Measurements from ENCODE around the gene PTPRQ. TPM values are rescaled to one million over a fixed set of nuclear protein-coding genes. Genes with fewer than 3 reads are reported as not detected.

Gene PTPRQ
- total RNA-seq, 1 donor from 2014 or later, result 0.07 TPM

DNA sequence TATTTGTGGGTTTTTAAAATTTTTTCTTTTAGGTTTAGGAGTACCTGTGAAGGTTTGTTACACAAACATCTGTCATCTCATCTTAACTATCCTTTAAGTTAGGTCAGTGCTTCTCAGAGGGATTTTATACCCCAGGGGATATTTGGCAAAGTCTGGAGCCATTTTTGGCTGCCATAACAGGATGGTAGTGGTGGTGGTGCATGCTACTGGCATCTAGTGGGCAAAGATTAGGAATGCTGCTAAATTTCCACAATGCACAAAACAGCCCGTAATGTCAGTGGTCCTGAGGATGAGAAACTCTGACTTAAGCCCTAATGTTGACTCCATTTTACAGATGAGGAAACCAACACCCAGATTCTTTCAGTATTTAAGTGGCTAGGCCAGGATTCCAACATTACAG is 178.2 kb downstream of the PTPRQ start:
- no peaks in the 10 kb centered on the region for H3K36me3 ChIP-seq
- Mint-ChIP-seq H3K36me3 (no peaks in the 10 kb centered on the region), H3K4me3 (no peak overlapping the region)

GRCh38 chr12:80625051-80625450 is 181.0 kb downstream of the PTPRQ start:
- Mint-ChIP-seq H3K27ac (no peak overlapping the region), H3K27me3 (ENCODE audit: insufficient read depth, low read depth) (no peaks in the 10 kb centered on the region), H3K4me3 (no peak overlapping the region), H3K4me1 (no peaks in the 10 kb centered on the region), H3K9me3 (no peaks in the 10 kb centered on the region), H3K36me3 (no peaks in the 10 kb centered on the region)
- H3K9ac ChIP-seq, result no peak overlapping the region
- no peak for DNase-seq (ENCODE audit: low spot score)
- H4K20me1 ChIP-seq (ENCODE audit: low read depth), result no peaks in the 10 kb centered on the region
- no peaks in the 10 kb centered on the region for H3K9me3 ChIP-seq (ENCODE audit: low read depth)
- no peaks in the 10 kb centered on the region for H3K27me3 ChIP-seq
- H3K4me2 ChIP-seq, result no peak overlapping the region
- H3K79me2 ChIP-seq (ENCODE audit: low read depth), result no peaks in the 10 kb centered on the region
- no peaks in the 10 kb centered on the region for H3K36me3 ChIP-seq
- TF ChIP-seq EZH2 (IDR thresholded peaks at IDR 0.05) (no peak), EZH2phosphoT487 (IDR thresholded peaks at IDR 0.05) (no peak)
- TF ChIP-seq, protein P1, sequence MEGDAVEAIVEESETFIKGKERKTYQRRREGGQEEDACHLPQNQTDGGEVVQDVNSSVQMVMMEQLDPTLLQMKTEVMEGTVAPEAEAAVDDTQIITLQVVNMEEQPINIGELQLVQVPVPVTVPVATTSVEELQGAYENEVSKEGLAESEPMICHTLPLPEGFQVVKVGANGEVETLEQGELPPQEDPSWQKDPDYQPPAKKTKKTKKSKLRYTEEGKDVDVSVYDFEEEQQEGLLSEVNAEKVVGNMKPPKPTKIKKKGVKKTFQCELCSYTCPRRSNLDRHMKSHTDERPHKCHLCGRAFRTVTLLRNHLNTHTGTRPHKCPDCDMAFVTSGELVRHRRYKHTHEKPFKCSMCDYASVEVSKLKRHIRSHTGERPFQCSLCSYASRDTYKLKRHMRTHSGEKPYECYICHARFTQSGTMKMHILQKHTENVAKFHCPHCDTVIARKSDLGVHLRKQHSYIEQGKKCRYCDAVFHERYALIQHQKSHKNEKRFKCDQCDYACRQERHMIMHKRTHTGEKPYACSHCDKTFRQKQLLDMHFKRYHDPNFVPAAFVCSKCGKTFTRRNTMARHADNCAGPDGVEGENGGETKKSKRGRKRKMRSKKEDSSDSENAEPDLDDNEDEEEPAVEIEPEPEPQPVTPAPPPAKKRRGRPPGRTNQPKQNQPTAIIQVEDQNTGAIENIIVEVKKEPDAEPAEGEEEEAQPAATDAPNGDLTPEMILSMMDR (IDR thresholded peaks at IDR 0.05), result no peak
- no peaks in the 10 kb centered on the region for H3K4me1 ChIP-seq
- no peaks in the 10 kb centered on the region for H3F3A ChIP-seq (ENCODE audit: low read depth)
- H3K27ac ChIP-seq, result no peak overlapping the region
- no peak overlapping the region for H2AFZ ChIP-seq (replicated peaks)
- no peak overlapping the region for H3K4me3 ChIP-seq

More for the DNA sequence above, 178.2 kb downstream of the PTPRQ start:
- no peak overlapping the region for H3K27ac ChIP-seq
- H3K4me1 Mint-ChIP-seq, result no peaks in the 10 kb centered on the region
- H3K4me3 ChIP-seq, result no peak overlapping the region
- H3K79me2 ChIP-seq (ENCODE audit: low read depth), result no peaks in the 10 kb centered on the region
- no peaks in the 10 kb centered on the region for H4K20me1 ChIP-seq (ENCODE audit: low read depth)
- no peak overlapping the region for H3K27ac Mint-ChIP-seq
- H3K9me3 Mint-ChIP-seq, result no peaks in the 10 kb centered on the region
- no peak overlapping the region for H3K9ac ChIP-seq
- no peaks in the 10 kb centered on the region for H3F3A ChIP-seq (ENCODE audit: low read depth)
- H3K27me3 Mint-ChIP-seq (ENCODE audit: insufficient read depth, low read depth), result no peaks in the 10 kb centered on the region
- H2AFZ ChIP-seq (replicated peaks), result no peak overlapping the region
- no peak overlapping the region for H3K4me2 ChIP-seq
- H3K27me3 ChIP-seq, result no peaks in the 10 kb centered on the region
- DNase-seq (ENCODE audit: low spot score), result peak; percentile 14
- no peaks in the 10 kb centered on the region for H3K4me1 ChIP-seq
- TF ChIP-seq, protein P1 (IDR thresholded peaks at IDR 0.05), result peak; percentile 36
- TF ChIP-seq EZH2 (IDR thresholded peaks at IDR 0.05), result no peak
- H3K9me3 ChIP-seq (ENCODE audit: low read depth), result no peaks in the 10 kb centered on the region

DNA sequence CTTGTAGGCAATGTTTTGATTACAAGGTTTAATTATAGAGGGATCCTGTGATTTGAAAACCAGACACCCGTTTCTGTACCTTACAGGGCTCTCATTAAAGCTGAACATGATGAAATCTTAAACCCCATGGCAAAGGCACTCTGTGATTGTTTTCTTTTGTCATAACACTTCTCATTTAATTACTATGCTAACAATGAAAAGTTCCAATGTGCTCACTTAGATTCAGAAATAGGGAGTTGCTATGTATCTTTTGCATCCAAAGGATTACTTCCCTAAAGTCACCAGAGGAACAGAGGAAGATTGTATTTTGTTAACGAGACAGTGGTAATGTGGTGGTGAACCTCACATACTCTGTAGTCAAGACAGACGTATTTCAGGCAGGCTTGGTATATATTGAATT is 181.9 kb downstream of the PTPRQ start:
- no peaks in the 10 kb centered on the region for H3K9me3 Mint-ChIP-seq
- H2AFZ ChIP-seq (replicated peaks), result no peak overlapping the region

More for the DNA sequence above, 181.9 kb downstream of the PTPRQ start:
- TF ChIP-seq EZH2 (IDR thresholded peaks at IDR 0.05), result no peak
- no peak for TF ChIP-seq EZH2phosphoT487 (IDR thresholded peaks at IDR 0.05)
- TF ChIP-seq, protein P1 (IDR thresholded peaks at IDR 0.05), result no peak
- Histone ChIP-seq H3K27ac (no peak overlapping the region), H3K4me3 (no peak overlapping the region), H3K27me3 (no peaks in the 10 kb centered on the region), H3K36me3 (no peaks in the 10 kb centered on the region), H3K9ac (no peak overlapping the region), H3K79me2 (ENCODE audit: low read depth) (no peaks in the 10 kb centered on the region), H3K4me1 (no peaks in the 10 kb centered on the region), H3K9me3 (ENCODE audit: low read depth) (no peaks in the 10 kb centered on the region), H3F3A (ENCODE audit: low read depth) (no peaks in the 10 kb centered on the region), H3K4me2 (no peak overlapping the region), H4K20me1 (ENCODE audit: low read depth) (no peaks in the 10 kb centered on the region)
- H3K4me3 Mint-ChIP-seq, result no peak overlapping the region
- H3K36me3 Mint-ChIP-seq, result no peaks in the 10 kb centered on the region
- H3K27ac Mint-ChIP-seq, result no peak overlapping the region
- no peaks in the 10 kb centered on the region for H3K4me1 Mint-ChIP-seq
- no peaks in the 10 kb centered on the region for H3K27me3 Mint-ChIP-seq (ENCODE audit: insufficient read depth, low read depth)
- no peak for DNase-seq (ENCODE audit: low spot score)

All from neural progenitor cell (in vitro differentiated cells).